VCaP (cell line): ENCODE results near the gene MAGEL2.
"Not testable (repeated sequence)": the region's sequence is repeated elsewhere in the genome, so short reads cannot be mapped to it uniquely, and the experiment has no call there.

ENCODE experiments used
- H3K27ac ChIP-seq: fragments of 450-650 bp; 2 replicates; pipeline ENCODE4 v1.5.1; 2017
- CTCF ChIP-seq: fragments of 450-650 bp; conservative IDR thresholded peaks from 2 replicates; pipeline ENCODE4 v1.5.1; 2017; ENCODE audit warnings: mild to moderate bottlenecking, moderate library complexity

Gene MAGEL2

DNA sequence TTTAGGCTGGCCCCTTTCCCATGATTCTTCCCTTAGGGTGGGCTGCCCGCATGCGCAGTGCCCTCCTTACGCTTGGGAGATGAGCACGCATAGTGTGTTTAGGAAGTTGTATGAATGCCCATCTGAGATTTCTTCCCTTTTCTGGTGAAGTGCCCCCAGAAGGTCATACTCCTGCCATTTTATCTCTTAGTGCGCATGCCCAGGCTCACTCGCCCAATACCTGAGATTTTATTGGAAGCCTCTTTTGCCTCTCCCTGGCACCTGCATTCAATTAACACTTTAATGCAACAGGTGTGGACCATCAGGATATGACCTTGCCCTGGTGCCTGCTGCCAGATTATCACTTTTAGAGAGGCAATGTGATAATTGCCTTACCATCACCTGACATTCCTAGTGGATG lies 45.5 kb downstream of the MAGEL2 start:
- TF ChIP-seq CTCF: no peak
- no peak overlapping the region for H3K27ac ChIP-seq

GRCh38 chr15:23599053-23599452 lies 48.6 kb downstream of the MAGEL2 start:
- H3K27ac ChIP-seq: peak overlapping the region; percentile 47
- TF ChIP-seq CTCF: no peak

DNA sequence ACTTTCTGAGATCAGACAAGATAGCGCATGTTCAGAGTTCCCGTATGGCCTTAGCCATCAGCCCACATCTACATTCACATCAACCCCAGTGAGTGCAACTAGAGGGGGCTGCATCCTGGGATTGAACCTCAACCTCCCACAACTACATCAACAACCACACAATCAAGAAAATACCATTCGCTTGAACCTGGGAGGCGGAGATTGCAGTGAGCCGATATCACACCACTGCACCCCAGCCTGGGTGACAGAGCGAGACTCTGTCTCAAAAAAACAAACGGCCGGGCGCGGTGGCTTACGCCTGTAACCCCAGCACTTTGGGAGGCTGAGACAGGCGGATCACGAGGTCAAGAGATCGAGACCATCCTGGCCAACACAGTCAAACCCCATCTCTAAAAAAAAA lies 50.4 kb downstream of the MAGEL2 start:
- not testable (repeated sequence) for H3K27ac ChIP-seq

- H3K27ac ChIP-seq: no peak overlapping the region
- TF ChIP-seq CTCF: no peak
Observed at GRCh38 chr15:23596736-23597135, 50.9 kb downstream of the MAGEL2 start.

DNA sequence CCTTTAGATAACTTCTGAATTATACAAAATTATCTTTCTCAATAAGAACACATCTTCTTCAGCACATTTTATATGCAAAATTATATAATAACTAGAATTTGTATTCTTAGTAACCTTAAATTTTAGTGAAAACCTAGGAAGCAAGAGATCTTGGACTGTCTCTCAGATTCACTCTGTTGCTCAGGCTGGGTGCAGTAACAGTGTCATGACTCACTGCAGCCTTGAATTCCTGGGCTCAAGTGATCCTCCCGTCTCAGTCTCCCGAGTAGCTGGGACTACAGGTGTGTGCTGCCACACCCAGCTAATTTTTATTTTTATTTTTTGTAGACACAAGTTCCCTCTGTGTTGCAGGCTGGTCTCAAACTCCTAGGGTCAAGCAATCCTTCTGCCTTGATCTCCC lies 52.3 kb downstream of the MAGEL2 start:
- no peak overlapping the region for H3K27ac ChIP-seq
- TF ChIP-seq CTCF: no peak

DNA sequence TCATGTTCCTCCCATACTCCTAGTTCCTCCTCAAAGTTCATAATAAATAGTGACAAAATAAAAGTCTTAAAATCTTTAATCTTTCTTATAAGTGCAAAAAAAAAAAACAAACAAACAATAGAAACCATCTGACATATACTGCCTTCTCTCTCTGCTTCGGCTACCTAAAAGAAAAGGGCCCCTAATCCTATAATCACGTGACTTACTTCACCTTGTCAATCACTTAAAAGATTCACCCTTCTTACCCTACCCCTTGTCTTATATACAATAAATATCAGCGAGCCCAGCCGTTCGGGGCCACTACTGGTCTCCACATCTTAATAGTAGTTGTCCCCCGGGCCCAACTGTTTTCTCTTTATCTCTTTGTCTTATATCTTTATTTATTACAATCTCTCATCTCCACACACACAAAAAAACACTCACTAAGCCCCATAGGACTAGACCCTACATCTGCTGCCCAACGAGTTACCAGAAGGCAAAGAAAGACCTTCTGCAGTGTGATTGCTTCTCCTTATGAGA lies 53.4 kb downstream of the MAGEL2 start:
- TF ChIP-seq CTCF: no peak
- H3K27ac ChIP-seq: no peak overlapping the region
